PC-3 (cell line): Measurements from ENCODE around the gene HDAC9.

Source experiments
- EZH2 ChIP-seq: fragments of 300-600 bp; sonication (generic); IDR thresholded peaks from one replicate; pipeline ENCODE4 v1.6.1; 2017; ENCODE audit warnings: antibody characterized with exemption, mild to moderate bottlenecking, low read length; ENCODE audit not compliant: unreplicated experiment
- EZH2phosphoT487 ChIP-seq: fragments of 300-600 bp; sonication (generic); IDR thresholded peaks from 2 replicates; pipeline ENCODE4 v1.6.1; 2018; ENCODE audit warnings: mild to moderate bottlenecking, antibody characterized with exemption, low read length, borderline replicate concordance
- TF ChIP-seq, protein P1 (sequence below): fragments of 300-600 bp; sonication (generic); conservative IDR thresholded peaks from 2 replicates; pipeline ENCODE4 v1.5.1; 2017; ENCODE audit warnings: antibody characterized with exemption, low read depth, mild to moderate bottlenecking, low read length

DNA sequence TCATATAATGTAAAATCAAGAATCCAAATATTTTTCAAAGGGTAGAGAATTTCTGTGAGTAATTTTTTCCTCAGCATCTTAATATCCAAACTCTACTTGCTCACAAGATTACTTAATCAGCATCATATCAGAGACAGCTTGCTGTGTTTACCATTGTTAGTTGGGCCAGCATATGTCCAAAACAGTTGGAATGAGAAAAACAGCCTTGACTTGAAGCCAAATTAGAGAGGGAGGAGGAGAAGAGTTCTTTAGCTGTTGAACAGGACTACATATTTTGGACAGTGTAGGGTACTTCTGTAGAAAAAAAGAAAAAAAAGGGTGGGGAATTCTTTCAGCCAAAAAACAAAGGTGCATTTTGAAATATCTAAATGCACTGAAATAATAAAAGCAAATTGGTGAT is 69.8 kb downstream of the HDAC9 start:
- TF ChIP-seq, protein P1, sequence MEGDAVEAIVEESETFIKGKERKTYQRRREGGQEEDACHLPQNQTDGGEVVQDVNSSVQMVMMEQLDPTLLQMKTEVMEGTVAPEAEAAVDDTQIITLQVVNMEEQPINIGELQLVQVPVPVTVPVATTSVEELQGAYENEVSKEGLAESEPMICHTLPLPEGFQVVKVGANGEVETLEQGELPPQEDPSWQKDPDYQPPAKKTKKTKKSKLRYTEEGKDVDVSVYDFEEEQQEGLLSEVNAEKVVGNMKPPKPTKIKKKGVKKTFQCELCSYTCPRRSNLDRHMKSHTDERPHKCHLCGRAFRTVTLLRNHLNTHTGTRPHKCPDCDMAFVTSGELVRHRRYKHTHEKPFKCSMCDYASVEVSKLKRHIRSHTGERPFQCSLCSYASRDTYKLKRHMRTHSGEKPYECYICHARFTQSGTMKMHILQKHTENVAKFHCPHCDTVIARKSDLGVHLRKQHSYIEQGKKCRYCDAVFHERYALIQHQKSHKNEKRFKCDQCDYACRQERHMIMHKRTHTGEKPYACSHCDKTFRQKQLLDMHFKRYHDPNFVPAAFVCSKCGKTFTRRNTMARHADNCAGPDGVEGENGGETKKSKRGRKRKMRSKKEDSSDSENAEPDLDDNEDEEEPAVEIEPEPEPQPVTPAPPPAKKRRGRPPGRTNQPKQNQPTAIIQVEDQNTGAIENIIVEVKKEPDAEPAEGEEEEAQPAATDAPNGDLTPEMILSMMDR, result no peak
- TF ChIP-seq EZH2phosphoT487, result no peak
- no peak for TF ChIP-seq EZH2
